Kidney (tissue), 14 donors: Measurements from ENCODE around the gene ENTPD2. TPM values are rescaled to one million over a fixed set of nuclear protein-coding genes. Genes with fewer than 3 reads are reported as not detected.

Experiments
- DNase-seq, 5 donors: peaks; one replicate each; pipeline ENCODE4 v3.0.0-alpha.2; 2013 to 2020
- FAIRE-seq: peaks from 2 replicates; lab custom pipeline; 2012; peaks lifted over from hg19 to GRCh38; lab: Jason Lieb, UNC
- H3K27ac ChIP-seq, 2 donors: one replicate each; pipeline ENCODE4 v1.7.0; 2013; ENCODE audit warnings: low read depth in 2 of 2, low read length in 2 of 2, inconsistent platforms in 1 of 2
- H3K27me3 ChIP-seq: one replicate; pipeline ENCODE4 v1.7.1; 2013; ENCODE audit warnings: low read length, inconsistent platforms; ENCODE audit not compliant: control insufficient read depth, insufficient read depth
- H3K36me3 ChIP-seq, 3 donors: one replicate each; pipeline versions ENCODE4 v1.7.0 to v1.7.1; 2013; ENCODE audit warnings: low read length in 3 of 3, control low read depth in 1 of 3, inconsistent platforms in 1 of 3; ENCODE audit not compliant: insufficient read depth in 3 of 3, control insufficient read depth in 2 of 3
- H3K4me1 ChIP-seq, 3 donors: one replicate each; pipeline versions ENCODE4 v1.7.0 to v1.7.1; 2013; ENCODE audit warnings: low read length in 3 of 3, inconsistent platforms in 1 of 3, low read depth in 1 of 3; ENCODE audit not compliant: control insufficient read depth in 2 of 3, insufficient read depth in 2 of 3
- H3K4me3 ChIP-seq, 3 donors: one replicate each; pipeline versions ENCODE4 v1.7.0 to v1.8.1; 2013; ENCODE audit warnings: low read length in 3 of 3, control low read depth in 1 of 3, inconsistent platforms in 1 of 3
- H3K9ac ChIP-seq, 3 donors: one replicate each; pipeline versions ENCODE4 v1.7.0 to v1.7.1; 2013; ENCODE audit warnings: low read length in 3 of 3, control low read depth in 1 of 3, inconsistent platforms in 1 of 3
- H3K9me3 ChIP-seq, 3 donors: one replicate each; pipeline versions ENCODE4 v1.7.0 to v1.7.1; 2013; ENCODE audit warnings: low read length in 3 of 3, control low read depth in 1 of 3, inconsistent platforms in 1 of 3; ENCODE audit not compliant: control insufficient read depth in 2 of 3, insufficient read depth in 1 of 3
- intact Hi-C: fragments of 100-400 bp; cut with DNase I; formaldehyde crosslinking; loops from one replicate; pipeline ENCODE4 v1.11.1; 2022
- polyA plus RNA-seq: library from polyadenylated mRNA; stranded (reverse); fragments of 350-450 nt; fragmentation: Illumina TruSeq; extraction: RNeasy Lipid Tissue Mini Kit (QIAGEN cat#74804); gene quantifications from one replicate; pipeline ENCODE4 v1.2.3, GENCODE V29; 2014; ENCODE audit warnings: low read depth, low replicate concordance; ENCODE audit not compliant: insufficient read depth
- total RNA-seq: library from RNA; stranded (reverse); fragmentation: NEBNext Ultra II Directional; extraction: Animal tissue kit (Norgen Biotek cat#: 25700); gene quantifications from one replicate; pipeline ENCODE4 v1.2.1, GENCODE V29; 2021
- TF ChIP-seq, protein P1 (sequence below): IDR thresholded peaks from 3 replicates; pipeline ENCODE4 v1.5.1; 2012; ENCODE audit warnings: mild to moderate bottlenecking, moderate library complexity, borderline replicate concordance; ENCODE audit not compliant: insufficient read depth; ENCODE audit errors: extremely low read depth
- donor health status: control.
- donor health status: control.
- donor health status: control.
- donor health status: control.
- donor health status: control.
- donor health status: DM: yes; HTN: yes; CAD: no.
- donor health status: Normal renal cell carcinoma (clear cell type).

The ENTPD2 gene
- total and polyA plus RNA-seq, 2 donors from 2014 or later, result 5.5 to 9.3 TPM

DNA sequence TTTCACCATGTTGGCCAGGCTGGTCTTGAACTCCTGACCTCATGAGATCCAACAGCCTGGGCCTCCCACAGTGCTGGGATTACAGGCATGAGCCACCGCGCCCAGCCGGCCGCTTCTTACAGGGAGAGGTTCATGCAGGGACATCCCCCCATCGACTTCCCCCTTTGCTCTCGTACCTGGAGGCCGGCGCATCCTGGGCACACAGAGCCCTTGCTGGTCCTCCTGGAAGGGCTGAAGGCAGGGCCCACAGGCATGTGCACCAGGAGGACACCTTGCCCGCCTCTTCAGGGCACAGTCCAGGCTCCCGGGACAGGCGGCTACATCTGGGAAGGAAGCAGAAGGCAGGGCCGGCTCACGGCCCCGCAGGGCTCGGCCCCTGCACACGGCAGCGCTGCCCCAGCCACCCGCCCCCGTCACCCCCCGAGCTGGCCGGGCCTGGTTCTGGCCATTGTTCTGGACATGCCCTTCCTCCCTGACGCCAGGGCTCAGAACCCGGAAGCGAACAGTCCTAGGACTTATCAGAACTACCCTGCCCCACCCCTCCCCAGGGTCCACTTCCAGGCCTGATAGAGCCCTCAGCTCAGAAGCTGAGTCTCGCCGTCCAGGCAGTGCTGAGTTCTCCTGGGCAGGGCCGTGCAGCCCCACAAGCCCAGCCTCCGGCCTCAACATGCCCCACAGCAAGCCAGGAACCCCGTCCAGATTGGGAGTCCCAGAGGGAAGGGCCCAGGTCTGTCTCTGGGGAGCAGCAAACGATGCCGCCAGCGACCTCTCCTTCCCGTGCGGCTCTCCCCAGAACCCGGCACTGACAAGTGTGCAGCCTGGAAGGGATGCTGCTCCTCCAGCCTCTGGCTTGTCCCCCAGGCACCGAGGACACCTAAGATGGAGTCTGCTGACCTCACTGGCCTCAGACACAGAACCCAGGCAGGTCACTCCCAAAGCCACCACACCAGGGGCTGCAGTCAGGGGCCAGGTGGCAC, 10.8 kb downstream of the ENTPD2 start:
- intact Hi-C loops, result no loop called here
- Histone ChIP-seq H3K9me3 (no peaks in the 10 kb centered on the region), H3K36me3 (no peaks in the 10 kb centered on the region), H3K4me1 (peaks cover 0 to 21% (median 0%) of the 10 kb centered on the region in 3 donors), H3K27ac (peak overlapping the region; percentile 16 to 65), H3K9ac (no peak overlapping the region), H3K4me3 (no peak overlapping the region), H3K27me3 (peaks cover 12% of the 10 kb centered on the region)
- TF ChIP-seq, protein P1, sequence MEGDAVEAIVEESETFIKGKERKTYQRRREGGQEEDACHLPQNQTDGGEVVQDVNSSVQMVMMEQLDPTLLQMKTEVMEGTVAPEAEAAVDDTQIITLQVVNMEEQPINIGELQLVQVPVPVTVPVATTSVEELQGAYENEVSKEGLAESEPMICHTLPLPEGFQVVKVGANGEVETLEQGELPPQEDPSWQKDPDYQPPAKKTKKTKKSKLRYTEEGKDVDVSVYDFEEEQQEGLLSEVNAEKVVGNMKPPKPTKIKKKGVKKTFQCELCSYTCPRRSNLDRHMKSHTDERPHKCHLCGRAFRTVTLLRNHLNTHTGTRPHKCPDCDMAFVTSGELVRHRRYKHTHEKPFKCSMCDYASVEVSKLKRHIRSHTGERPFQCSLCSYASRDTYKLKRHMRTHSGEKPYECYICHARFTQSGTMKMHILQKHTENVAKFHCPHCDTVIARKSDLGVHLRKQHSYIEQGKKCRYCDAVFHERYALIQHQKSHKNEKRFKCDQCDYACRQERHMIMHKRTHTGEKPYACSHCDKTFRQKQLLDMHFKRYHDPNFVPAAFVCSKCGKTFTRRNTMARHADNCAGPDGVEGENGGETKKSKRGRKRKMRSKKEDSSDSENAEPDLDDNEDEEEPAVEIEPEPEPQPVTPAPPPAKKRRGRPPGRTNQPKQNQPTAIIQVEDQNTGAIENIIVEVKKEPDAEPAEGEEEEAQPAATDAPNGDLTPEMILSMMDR, result no peak
- DNase-seq (no peak), FAIRE-seq (no peak)

DNA sequence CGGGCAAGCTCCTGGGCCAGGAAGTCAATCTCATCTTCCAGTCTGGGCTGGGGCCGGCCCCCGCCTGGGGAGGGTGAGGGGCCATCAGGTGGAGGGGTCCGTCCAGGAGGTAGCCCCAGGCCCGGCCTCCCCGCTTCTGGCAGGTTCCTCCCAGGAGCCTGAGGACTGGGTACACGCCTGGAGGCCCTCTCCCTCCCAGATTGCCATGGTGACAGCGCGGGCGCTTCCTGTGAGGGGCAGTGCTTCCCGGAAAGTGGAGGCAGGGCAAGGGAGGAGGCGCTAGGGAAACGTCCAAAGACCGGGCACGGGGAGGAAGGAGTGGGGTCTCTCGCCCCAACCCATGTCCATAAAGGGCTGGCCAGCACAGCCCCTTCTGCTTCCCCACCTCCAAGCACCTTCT, 12.7 kb downstream of the ENTPD2 start:
- DNase-seq (peak; percentile 77 to 91 (median 78)), FAIRE-seq (no peak)
- TF ChIP-seq, protein P1, result no peak
- no peak overlapping the region for H3K27ac ChIP-seq
- H3K9ac ChIP-seq, result no peak overlapping the region
- intact Hi-C loops, result no loop called here
- no peaks in the 10 kb centered on the region for H3K9me3 ChIP-seq
- H3K4me1 ChIP-seq, result peaks cover 0 to 21% (median 0%) of the 10 kb centered on the region in 3 donors
- no peak overlapping the region for H3K4me3 ChIP-seq
- H3K27me3 ChIP-seq, result peaks cover 6% of the 10 kb centered on the region
- no peaks in the 10 kb centered on the region for H3K36me3 ChIP-seq

DNA sequence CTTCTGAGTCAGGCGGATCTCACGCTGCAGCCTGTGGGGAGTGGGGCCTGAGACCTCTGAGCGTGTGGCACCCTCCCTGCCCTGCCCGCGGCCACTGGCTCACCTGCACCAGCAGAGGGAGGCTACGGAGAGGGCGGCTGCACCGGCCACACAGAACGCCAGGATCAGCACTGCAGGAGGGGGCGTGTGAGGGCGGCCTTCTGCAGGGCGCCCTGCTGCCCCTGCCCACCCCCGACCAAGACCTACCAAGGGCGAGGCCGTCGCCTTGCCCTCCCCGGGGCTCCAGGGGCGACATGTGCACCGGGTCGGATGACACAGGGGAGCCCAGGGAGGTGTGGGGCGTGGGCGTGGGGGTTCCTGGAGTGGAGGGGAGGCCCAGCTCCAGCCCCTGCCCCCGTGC, 13.3 kb downstream of the ENTPD2 start:
- Histone ChIP-seq H3K4me3 (no peak overlapping the region), H3K4me1 (peaks cover 0 to 18% (median 0%) of the 10 kb centered on the region in 3 donors), H3K36me3 (no peaks in the 10 kb centered on the region), H3K9ac (no peak overlapping the region), H3K27me3 (peaks cover 6% of the 10 kb centered on the region), H3K27ac (no peak overlapping the region), H3K9me3 (no peaks in the 10 kb centered on the region)
- TF ChIP-seq, protein P1, result no peak
- no peak for DNase-seq
- intact Hi-C loops, result no loop called here
- FAIRE-seq, result no peak
